ENCODE data around the gene PMEPA1.

PMEPA1 gene

DNA sequence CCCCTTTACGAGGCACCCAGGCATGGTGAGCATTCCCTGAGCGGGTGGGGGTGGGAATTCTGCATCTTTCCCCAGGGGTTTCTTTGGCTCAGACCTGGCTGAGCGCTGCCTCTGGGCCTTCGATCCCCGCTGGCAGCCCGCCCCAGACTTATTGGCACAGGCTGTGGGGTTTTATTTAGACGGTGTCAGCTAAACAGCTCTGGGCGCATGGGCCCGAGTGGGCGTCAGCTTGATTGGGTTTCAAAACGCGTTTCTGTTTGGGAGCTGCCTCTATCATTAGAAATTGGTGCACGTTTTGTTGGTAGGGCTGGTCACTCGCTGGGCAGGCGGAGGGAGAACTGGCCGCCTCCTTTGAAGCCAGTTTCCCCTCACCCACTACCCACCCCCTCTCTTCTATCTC is 21.0 kb downstream of the PMEPA1 start:
- TF ChIP-seq POLR2A (IDR thresholded peaks at IDR 0.05; ENCODE audit: low read length) = no peak
- no peak for TF ChIP-seq GATA1 (IDR thresholded peaks at IDR 0.05; ENCODE audit: low read depth, low read length)
- DNase-seq = no peak

DNA sequence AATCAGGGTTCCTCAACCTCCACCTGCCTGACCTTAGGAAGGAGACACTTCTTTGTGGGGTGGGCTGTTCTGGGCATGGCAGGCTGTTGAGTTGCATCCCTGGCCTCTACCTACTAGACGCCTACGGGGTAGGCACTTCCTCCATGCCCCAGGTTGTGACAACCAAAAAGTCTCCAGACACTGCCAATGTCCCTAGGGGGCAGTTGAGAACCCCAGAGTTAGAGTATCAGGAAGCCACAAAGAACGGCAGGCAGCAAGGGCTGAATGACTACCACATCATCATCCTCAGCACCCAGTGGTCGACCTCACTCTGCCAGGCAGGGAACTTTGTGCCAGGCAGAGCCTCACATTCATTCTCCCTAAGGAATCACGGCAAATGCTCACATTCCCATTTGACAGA is 21.5 kb downstream of the PMEPA1 start:
- no peak for DNase-seq
- TF ChIP-seq GATA1 (IDR thresholded peaks at IDR 0.05; ENCODE audit: low read depth, low read length) (no peak), POLR2A (IDR thresholded peaks at IDR 0.05; ENCODE audit: low read length) (no peak)

DNA sequence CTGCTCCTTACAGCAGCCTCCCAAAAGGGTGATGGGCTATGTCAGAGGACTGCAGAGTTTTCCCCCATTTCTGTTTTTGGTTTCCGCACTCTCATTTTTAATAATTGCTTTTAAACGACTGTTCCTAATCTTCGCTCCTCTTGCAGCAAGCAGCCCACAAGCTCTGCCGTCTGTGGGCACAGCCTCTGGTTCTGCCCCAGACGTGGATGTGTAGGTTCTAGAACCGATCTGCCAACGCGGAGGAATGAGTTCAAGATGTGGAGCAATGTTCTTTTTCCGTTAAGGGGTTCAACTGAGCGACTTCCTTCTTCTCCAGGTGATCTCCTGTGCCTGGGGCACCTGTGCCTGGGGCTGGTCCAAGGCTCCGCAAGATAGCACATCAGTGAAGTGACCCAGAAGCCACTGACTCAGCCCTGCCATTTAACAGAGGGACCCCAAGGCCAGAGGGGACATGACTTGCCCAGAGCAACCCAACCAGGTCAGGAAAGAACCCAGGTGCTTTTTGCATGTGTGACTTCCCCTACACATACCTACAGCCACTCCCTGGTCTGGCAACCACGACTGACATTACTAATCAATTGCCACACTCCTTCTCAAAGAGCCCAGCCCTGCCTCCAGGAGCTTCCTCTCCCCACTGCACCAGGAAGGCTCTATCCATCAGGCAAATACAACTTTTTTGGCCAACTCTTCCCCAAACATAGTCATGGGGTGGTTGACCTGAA is 22.7 kb downstream of the PMEPA1 start:
- no peak for DNase-seq

DNA sequence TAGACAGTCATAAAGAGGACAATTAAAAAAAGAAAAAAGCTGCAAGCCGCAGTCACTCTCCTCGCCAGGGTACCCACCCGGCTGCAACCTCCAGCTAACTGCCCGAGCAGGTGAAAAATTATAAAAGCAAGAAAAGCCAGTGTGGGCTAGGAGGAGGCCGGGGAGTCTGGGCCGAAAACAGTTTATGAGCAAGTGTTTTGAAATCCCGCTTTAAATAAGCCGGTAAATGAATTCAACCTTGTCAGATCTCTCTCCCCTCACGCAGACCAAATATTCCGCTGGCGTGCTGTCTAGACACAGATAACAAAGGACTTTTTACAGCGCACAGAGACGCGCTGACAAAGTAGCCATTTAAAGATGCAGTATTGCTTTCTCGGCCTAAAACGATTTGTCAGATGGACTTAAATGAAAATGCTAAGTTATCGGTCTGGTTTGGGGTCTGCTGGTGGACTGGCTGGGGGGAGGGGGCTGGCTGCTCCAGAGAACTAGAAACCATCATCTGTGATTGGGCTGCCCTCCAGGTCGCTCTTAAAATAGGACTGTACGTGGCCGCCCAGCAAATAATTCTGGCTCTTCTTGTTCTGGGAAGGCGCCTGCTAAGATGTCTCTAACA is 24.6 kb downstream of the PMEPA1 start:
- TF ChIP-seq GATA1 (IDR thresholded peaks at IDR 0.05; ENCODE audit: low read depth, low read length) = no peak
- TF ChIP-seq POLR2A (IDR thresholded peaks at IDR 0.05; ENCODE audit: low read length) = no peak
- no peak for DNase-seq

More for the DNA sequence above, 22.7 kb downstream of the PMEPA1 start:
- TF ChIP-seq GATA1 (IDR thresholded peaks at IDR 0.05; ENCODE audit: low read depth, low read length) = no peak
- TF ChIP-seq POLR2A (IDR thresholded peaks at IDR 0.05; ENCODE audit: low read length) = no peak

DNA sequence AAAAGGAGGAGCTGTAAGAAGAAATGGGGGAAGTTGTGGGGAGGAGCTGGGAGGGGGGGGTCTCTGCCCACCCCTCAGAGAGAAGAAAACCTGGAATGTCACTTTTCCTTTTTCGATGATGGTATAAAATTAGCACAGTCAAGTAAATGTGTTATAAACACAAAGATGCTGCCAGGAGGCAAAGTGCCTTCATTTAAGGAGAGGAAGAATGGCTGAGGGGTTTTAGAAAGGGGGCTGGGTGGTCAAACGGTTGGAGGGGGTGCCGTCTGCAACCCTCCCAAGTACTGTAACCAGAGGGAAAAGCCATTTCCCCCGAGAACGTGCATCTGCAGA is 25.0 kb downstream of the PMEPA1 start:
- no peak for TF ChIP-seq GATA1 (IDR thresholded peaks at IDR 0.05; ENCODE audit: low read depth, low read length)
- no peak for TF ChIP-seq POLR2A (IDR thresholded peaks at IDR 0.05; ENCODE audit: low read length)

DNA sequence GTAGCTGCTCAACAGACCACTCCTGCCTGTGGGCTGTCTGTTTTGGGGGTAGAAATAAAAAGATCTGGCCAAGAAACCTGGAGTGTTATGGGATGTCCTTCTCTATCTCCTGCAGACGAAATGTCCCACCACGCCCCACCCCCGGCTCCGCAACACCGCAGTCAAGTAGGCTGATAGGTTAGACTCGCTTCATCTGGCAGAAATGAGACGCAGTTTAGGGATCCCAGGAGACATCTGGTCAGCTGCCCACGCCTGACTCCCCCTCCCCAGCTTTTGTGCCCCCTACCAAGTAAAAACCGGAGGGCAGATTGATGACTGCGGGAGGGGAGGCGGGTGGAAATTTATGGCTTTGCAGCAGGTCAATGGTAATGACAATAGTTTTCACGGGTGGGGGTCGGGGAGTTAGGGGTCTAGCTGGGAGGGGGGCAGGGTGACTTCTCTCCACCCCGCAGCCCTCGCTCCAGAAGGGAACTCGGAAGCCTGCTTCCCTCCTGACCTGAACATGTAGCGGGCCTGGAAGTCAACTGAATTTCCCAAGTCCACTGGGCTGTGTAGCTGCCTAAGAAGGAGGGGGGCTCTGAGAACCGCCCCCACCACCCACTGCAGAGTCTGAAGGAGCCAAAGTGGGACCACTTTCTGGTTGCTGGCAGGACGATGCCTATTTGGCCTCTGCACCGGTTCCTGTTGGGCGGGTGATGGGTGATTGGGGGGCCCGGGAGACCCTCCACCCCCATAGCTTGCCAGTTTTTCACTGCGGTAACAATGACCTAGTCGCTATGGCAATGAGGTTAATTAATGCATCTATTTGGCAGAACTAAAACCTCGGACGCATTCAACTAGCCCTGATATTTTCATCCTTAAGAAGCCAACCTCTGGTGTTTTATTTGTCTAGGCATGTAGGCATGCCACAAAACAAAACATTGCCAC is 25.7 kb downstream of the PMEPA1 start:
- DNase-seq = no peak
- no peak for TF ChIP-seq GATA1 (IDR thresholded peaks at IDR 0.05; ENCODE audit: low read depth, low read length)
- no peak for TF ChIP-seq POLR2A (IDR thresholded peaks at IDR 0.05; ENCODE audit: low read length)

More for the DNA sequence above, 25.0 kb downstream of the PMEPA1 start:
- DNase-seq = no peak

DNA sequence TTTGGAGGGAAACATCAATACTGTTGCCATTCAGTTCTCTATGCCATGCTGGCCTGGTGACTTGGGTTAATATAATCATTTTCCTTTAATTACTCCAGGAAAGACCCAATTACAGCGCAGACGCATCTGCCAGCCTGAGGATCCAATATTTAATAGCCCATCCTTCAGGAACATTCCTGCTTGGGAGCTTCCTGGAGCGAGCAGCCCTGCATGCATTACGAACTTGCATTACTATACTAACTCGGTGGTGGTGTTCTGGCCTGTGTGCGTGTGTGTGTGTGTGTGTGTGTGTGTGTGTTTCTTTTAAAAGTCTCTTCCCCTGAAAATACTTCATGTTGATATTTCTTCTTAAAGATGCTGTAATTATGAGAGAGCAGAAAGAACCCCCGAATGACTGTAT is 26.5 kb downstream of the PMEPA1 start:
- no peak for DNase-seq
- TF ChIP-seq POLR2A (IDR thresholded peaks at IDR 0.05; ENCODE audit: low read length) (no peak), GATA1 (IDR thresholded peaks at IDR 0.05; ENCODE audit: low read depth, low read length) (no peak)

DNA sequence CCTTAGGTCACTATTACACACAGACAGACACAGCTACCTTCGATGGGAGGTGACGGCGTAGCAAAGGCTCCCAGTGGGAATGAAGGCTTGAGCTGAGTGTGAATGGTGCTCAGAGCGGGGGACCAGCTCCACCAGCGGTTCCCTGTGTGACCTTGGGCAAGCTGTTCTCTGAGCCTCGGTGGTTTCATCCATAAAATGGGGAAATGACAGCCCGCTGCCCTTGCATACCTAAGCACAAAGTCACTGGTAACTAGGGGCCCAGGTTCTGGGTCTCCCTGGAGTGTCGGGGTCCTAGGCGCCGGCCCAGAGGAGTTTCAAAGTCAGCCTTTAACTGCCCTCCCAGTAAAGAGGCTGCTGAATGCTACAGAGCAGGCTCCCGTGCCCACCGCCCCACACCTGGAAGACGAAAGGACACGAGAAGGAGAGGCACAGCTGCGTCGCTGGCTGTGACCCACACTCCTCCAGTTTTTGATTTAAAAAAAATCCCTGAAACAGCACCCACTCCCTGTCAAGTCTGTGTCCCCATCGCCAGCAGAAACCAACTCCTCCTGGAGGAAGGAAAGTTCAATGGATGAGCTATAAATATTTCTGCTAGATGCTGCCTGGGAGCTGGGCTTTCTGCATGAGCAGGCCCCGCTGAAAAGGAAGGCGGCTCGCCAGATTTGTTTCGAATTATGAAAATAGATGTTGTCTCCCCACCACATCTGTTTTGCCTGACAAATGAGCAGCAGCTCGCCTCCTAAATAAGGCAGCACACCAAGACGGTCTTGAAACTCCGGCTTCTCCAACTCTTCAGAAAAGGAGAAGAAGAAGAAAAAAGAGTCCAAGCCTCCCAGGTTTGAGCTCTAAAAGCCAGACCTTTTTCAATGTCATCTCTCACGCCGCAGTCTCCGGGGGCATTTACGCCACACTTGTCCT is 27.4 kb downstream of the PMEPA1 start:
- no peak for DNase-seq

DNA sequence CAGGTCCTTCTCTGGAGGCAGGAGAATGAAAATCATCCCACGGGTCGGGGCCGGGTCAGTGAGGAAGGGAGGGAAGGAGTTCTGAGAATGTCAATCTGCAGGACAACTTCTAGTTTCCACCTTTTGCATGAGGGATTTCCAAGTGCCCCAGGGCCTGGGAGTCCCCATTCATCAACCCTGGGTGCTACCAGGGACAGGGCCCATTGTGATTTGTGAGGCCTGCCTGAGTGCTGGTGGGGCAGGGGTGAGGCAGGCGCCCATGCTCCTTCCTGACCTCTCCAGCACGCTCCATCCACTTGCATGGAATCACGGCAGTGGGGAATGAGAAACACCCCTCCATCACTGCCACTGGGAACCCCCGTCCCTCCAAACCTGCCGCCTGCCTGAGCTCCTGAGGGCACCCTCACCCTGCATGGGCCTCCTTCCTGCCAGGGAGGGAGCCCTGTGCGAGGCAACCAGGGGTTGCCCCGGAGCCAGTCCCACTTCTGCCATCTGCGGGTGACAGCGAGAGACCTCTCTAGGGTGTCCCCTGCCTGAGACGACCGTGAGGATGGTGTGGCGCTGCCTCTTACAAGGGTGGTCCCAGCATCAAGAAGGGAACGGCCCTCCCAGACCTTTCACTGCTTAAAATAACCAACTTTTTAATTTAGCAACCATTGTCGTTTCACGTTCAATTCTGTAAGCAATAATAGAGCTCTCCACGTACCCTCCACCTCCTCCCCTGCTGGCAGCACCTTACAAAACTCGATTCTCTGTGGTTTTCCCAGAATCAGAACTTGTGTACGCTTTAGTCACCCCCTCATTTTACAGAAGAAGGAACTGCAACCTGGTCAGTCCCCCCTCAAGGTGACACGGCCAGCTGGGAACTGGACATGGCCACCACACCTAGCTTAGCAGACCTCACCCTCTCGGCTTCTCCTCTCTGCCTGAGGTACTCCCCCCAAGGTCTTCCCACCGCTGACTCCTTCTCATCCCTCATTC is 28.6 kb downstream of the PMEPA1 start:
- no peak for DNase-seq
- TF ChIP-seq GATA1 (IDR thresholded peaks at IDR 0.05; ENCODE audit: low read depth, low read length) (no peak), POLR2A (IDR thresholded peaks at IDR 0.05; ENCODE audit: low read length) (no peak)

More for the DNA sequence above, 27.4 kb downstream of the PMEPA1 start:
- no peak for TF ChIP-seq GATA1 (IDR thresholded peaks at IDR 0.05; ENCODE audit: low read depth, low read length)
- TF ChIP-seq POLR2A (IDR thresholded peaks at IDR 0.05; ENCODE audit: low read length) = no peak

DNA sequence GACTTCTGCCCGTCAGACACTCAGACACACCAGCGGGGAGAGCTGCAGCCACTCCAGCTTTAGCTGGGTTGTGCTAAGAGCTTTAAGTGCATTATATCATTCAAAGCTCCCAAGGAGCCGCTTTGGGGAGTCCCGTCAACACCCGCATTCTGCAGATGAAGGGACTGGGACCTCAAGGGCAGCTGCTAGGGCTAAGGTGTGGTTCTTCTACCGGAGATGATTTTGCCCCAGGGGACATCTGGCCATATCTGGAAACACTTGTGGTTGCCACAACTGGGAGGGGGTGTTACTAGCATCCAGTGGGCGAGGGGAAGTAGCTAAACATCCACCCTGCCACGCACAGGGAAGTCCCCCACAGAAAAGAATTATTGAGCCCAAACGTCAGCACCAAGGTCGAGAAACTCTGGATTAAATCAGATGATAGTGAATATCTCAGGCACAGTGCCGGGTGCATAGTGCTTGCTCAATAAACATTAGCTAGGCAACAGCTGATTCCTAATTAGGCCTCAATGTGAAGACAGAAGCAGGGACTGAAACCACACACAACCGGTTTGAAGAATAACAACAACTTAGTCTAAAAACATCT is 29.6 kb downstream of the PMEPA1 start:
- TF ChIP-seq GATA1 (IDR thresholded peaks at IDR 0.05; ENCODE audit: low read depth, low read length) = no peak
- TF ChIP-seq POLR2A (IDR thresholded peaks at IDR 0.05; ENCODE audit: low read length) = no peak
- no peak for DNase-seq

DNA sequence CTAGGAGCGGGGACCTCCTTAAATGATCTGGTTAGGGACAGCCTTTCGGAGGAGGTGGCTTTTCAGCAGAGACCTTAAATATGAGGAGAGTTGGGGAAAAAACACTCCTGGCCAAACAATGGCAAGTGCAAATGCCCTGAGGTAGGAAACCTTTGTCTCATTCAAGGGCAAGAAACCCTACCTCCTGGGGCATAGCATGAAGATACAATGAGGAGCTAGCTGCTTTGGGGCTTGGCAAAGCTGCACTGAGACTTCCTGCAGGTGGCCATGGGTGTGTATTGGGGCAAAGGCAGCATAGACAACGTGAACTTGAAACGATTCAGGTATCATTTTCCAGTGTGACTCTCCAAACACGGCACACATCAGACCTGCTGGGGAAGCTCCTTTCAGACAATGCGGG is 30.7 kb downstream of the PMEPA1 start:
- TF ChIP-seq POLR2A (IDR thresholded peaks at IDR 0.05; ENCODE audit: low read length) (no peak), GATA1 (IDR thresholded peaks at IDR 0.05; ENCODE audit: low read depth, low read length) (no peak)
- no peak for DNase-seq

DNA sequence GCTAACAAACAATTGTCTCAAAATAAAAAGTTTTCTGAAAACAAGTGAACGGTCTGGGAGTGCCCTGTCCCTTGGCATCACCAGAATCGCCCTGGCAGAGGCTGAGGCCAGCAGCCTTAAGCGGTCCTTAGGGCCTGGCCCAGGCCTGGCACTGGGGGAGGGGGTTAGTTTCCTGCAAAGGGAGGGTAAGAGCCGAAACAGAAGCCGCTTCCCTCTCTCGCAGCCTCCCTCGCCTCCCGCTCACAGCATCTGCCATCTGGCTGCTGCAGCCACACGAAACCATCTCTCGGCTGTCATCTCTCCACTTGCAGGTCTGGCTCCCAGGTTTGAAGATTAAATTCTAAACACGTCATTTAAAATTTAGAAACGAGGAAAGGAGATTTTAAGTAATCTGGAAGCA is 31.5 kb downstream of the PMEPA1 start:
- TF ChIP-seq GATA1 (IDR thresholded peaks at IDR 0.05; ENCODE audit: low read depth, low read length) (no peak), POLR2A (IDR thresholded peaks at IDR 0.05; ENCODE audit: low read length) (no peak)
- DNase-seq = no peak

Data from erythroblast (primary cell).